OCI-LY7 (cell line): Measurements from ENCODE around the gene CA7.

Source experiments
- EZH2phosphoT487 ChIP-seq: fragments of 200-600 bp; sonication (generic); IDR thresholded peaks from 2 replicates; pipeline ENCODE4 v1.6.1; 2018; ENCODE audit warnings: low read depth, borderline replicate concordance, mild to moderate bottlenecking, mixed run types, antibody characterized with exemption, low read length, moderate library complexity, mixed read lengths
- TF ChIP-seq, protein P1 (sequence below): fragments of 200-600 bp; sonication (generic); conservative IDR thresholded peaks from 2 replicates; pipeline ENCODE4 v1.5.1; 2014; ENCODE audit warnings: mild to moderate bottlenecking, antibody characterized with exemption, low read length, moderate library complexity, mixed read lengths

DNA sequence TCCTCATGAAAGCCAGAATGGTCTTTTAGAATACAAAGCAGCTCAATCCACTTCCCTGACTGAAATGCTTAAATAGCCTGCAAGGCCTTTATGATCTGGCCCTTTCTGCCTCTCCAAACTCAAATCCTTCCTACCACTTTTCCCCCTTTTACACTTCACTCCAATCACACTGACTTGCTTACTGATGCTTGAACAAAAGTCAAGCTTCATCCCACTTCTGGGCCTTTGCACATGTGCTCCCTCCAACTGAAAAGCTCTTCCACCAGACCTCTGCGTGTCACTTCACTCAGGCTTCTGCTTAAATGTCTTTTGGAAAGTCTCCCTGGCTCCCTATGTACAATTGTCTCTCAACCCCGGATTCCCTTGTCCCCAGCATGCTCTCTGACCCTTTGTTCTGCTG is 29.5 kb upstream of the CA7 start:
- TF ChIP-seq, protein P1, sequence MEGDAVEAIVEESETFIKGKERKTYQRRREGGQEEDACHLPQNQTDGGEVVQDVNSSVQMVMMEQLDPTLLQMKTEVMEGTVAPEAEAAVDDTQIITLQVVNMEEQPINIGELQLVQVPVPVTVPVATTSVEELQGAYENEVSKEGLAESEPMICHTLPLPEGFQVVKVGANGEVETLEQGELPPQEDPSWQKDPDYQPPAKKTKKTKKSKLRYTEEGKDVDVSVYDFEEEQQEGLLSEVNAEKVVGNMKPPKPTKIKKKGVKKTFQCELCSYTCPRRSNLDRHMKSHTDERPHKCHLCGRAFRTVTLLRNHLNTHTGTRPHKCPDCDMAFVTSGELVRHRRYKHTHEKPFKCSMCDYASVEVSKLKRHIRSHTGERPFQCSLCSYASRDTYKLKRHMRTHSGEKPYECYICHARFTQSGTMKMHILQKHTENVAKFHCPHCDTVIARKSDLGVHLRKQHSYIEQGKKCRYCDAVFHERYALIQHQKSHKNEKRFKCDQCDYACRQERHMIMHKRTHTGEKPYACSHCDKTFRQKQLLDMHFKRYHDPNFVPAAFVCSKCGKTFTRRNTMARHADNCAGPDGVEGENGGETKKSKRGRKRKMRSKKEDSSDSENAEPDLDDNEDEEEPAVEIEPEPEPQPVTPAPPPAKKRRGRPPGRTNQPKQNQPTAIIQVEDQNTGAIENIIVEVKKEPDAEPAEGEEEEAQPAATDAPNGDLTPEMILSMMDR = no peak
- no peak for TF ChIP-seq EZH2phosphoT487
